Stimulated activated CD4-positive, alpha-beta T cell treated with anti-CD3 and anti-CD28 coated beads, Interleukin-12 subunit alpha, Interleukin-12 subunit beta, amount 100 ng/mL, for 24 hours (primary cell): ENCODE data around the gene ERBB4.
"Not testable (repeated sequence)": the region's sequence is repeated elsewhere in the genome, so short reads cannot be mapped to it uniquely, and the experiment has no call there.

Source experiments
- DNase-seq, 2 experiments: peaks; one replicate each; pipeline ENCODE4 v3.0.0-alpha.2; 2020; ENCODE audit warnings: low read depth in 2 of 2

ERBB4 gene

GRCh38 chr2:212528106-212528856, 10.3 kb downstream of the ERBB4 start:
- no peak for DNase-seq

- no peak for DNase-seq
These were observed 12.5 kb downstream of the ERBB4 start for GRCh38 chr2:212526059-212526458.

GRCh38 chr2:212523756-212524155, 14.8 kb downstream of the ERBB4 start:
- no peak for DNase-seq

- DNase-seq = no peak
These were observed 18.3 kb downstream of the ERBB4 start for GRCh38 chr2:212520340-212520739.

- DNase-seq = no peak
These were observed 20.9 kb downstream of the ERBB4 start for GRCh38 chr2:212517693-212518092.

- no peak for DNase-seq
These were observed 33.0 kb downstream of the ERBB4 start for GRCh38 chr2:212505586-212505985.

GRCh38 chr2:212495046-212495445, 43.6 kb downstream of the ERBB4 start:
- DNase-seq = no peak

- no peak for DNase-seq
These were observed 44.1 kb downstream of the ERBB4 start for GRCh38 chr2:212494418-212495020.

- DNase-seq = no peak
These were observed 48.8 kb downstream of the ERBB4 start for GRCh38 chr2:212489719-212490346.

- DNase-seq = no peak
These were observed 50.0 kb downstream of the ERBB4 start for GRCh38 chr2:212488611-212489010.

GRCh38 chr2:212484563-212485080, 54.0 kb downstream of the ERBB4 start:
- DNase-seq = no peak

- DNase-seq = no peak
These were observed 58.2 kb downstream of the ERBB4 start for GRCh38 chr2:212480447-212480846.

GRCh38 chr2:212477571-212477970, 61.0 kb downstream of the ERBB4 start:
- no peak for DNase-seq

- DNase-seq = no peak
These were observed 65.4 kb downstream of the ERBB4 start for GRCh38 chr2:212473211-212473610.

GRCh38 chr2:212467551-212467950, 71.1 kb downstream of the ERBB4 start:
- not testable (repeated sequence) for DNase-seq

- DNase-seq = no peak
These were observed 73.1 kb downstream of the ERBB4 start for GRCh38 chr2:212465456-212465855.

GRCh38 chr2:212461708-212462107, 76.9 kb downstream of the ERBB4 start:
- DNase-seq = not testable (repeated sequence)

GRCh38 chr2:212454149-212454548, 84.5 kb downstream of the ERBB4 start:
- DNase-seq = no peak

GRCh38 chr2:212451786-212452231, 86.8 kb downstream of the ERBB4 start:
- no peak for DNase-seq

GRCh38 chr2:212448698-212449097, 89.9 kb downstream of the ERBB4 start:
- DNase-seq = no peak

GRCh38 chr2:212441821-212442220, 96.8 kb downstream of the ERBB4 start:
- no peak for DNase-seq

- DNase-seq = no peak
These were observed 97.5 kb downstream of the ERBB4 start for GRCh38 chr2:212441141-212441540.
